ENCODE measurements around the gene LRRC8A.
"Not testable (repeated sequence)": the region's sequence is repeated elsewhere in the genome, so short reads cannot be mapped to it uniquely, and the experiment has no call there.

The LRRC8A gene

GRCh38 chr9:128870128-128870940, 11.6 kb upstream of the LRRC8A start:
- DNase-seq (ENCODE audit: low read depth): no peak

GRCh38 chr9:128870941-128871265, 11.0 kb upstream of the LRRC8A start:
- DNase-seq (ENCODE audit: low read depth): not testable (repeated sequence)

- no peak for DNase-seq (ENCODE audit: low read depth)
Measured at GRCh38 chr9:128877852-128878251, 4.1 kb upstream of the LRRC8A start.

- no peak for DNase-seq (ENCODE audit: low read depth)
Measured at GRCh38 chr9:128882677-128883603, 1.0 kb downstream of the LRRC8A start.

- no peak for DNase-seq (ENCODE audit: low read depth)
Measured at GRCh38 chr9:128884164-128884563, 2.2 kb downstream of the LRRC8A start.

- DNase-seq (ENCODE audit: low read depth): no peak
Measured at GRCh38 chr9:128885376-128885775, 3.4 kb downstream of the LRRC8A start.

- no peak for DNase-seq (ENCODE audit: low read depth)
Measured at GRCh38 chr9:128885798-128886197, 3.9 kb downstream of the LRRC8A start.

GRCh38 chr9:128886211-128886891, 4.4 kb downstream of the LRRC8A start:
- DNase-seq (ENCODE audit: low read depth): no peak

GRCh38 chr9:128887049-128887448, 5.1 kb downstream of the LRRC8A start:
- no peak for DNase-seq (ENCODE audit: low read depth)

GRCh38 chr9:128887914-128888350, 6.0 kb downstream of the LRRC8A start:
- DNase-seq (ENCODE audit: low read depth): no peak

GRCh38 chr9:128891321-128892220, 9.6 kb downstream of the LRRC8A start:
- no peak for DNase-seq (ENCODE audit: low read depth)

GRCh38 chr9:128892221-128892921, 10.4 kb downstream of the LRRC8A start:
- no peak for DNase-seq (ENCODE audit: low read depth)

GRCh38 chr9:128893354-128893753, 11.4 kb downstream of the LRRC8A start:
- DNase-seq (ENCODE audit: low read depth): no peak

- no peak for DNase-seq (ENCODE audit: low read depth)
Measured at GRCh38 chr9:128894764-128895163, 12.8 kb downstream of the LRRC8A start.

GRCh38 chr9:128895556-128895955, 13.6 kb downstream of the LRRC8A start:
- no peak for DNase-seq (ENCODE audit: low read depth)

GRCh38 chr9:128898382-128898781, 16.4 kb downstream of the LRRC8A start:
- DNase-seq (ENCODE audit: low read depth): no peak

- DNase-seq (ENCODE audit: low read depth): no peak
Measured at GRCh38 chr9:128898845-128899565, 17.1 kb downstream of the LRRC8A start.

- no peak for DNase-seq (ENCODE audit: low read depth)
Measured at GRCh38 chr9:128899566-128900322, 17.8 kb downstream of the LRRC8A start.

GRCh38 chr9:128901379-128901778, 19.4 kb downstream of the LRRC8A start:
- DNase-seq (ENCODE audit: low read depth): no peak
